Activated effector memory CD4-positive, alpha-beta T cell treated with Interleukin-2 at 50 U/mL for 16 hours (primary cell): ENCODE results near the gene GCHFR.

Experiments
- DNase-seq: peaks from one replicate; pipeline ENCODE4 v3.0.0-alpha.2; 2020

GCHFR gene

GRCh38 chr15:40754883-40755811 lies 8.7 kb upstream of the GCHFR start, which contains the start of gene RMDN3:
Gene RMDN3 (minus strand): TSS chr15:40755254. CDS start chr15:40754783, 471 bp downstream.
- peak; percentile 89 for DNase-seq

- no peak for DNase-seq
These were observed 8.1 kb upstream of the GCHFR start for GRCh38 chr15:40755812-40756208.

GRCh38 chr15:40756938-40757337 lies 6.9 kb upstream of the GCHFR start:
- no peak for DNase-seq

GRCh38 chr15:40759961-40760360 lies 3.9 kb upstream of the GCHFR start:
- no peak for DNase-seq

DNA sequence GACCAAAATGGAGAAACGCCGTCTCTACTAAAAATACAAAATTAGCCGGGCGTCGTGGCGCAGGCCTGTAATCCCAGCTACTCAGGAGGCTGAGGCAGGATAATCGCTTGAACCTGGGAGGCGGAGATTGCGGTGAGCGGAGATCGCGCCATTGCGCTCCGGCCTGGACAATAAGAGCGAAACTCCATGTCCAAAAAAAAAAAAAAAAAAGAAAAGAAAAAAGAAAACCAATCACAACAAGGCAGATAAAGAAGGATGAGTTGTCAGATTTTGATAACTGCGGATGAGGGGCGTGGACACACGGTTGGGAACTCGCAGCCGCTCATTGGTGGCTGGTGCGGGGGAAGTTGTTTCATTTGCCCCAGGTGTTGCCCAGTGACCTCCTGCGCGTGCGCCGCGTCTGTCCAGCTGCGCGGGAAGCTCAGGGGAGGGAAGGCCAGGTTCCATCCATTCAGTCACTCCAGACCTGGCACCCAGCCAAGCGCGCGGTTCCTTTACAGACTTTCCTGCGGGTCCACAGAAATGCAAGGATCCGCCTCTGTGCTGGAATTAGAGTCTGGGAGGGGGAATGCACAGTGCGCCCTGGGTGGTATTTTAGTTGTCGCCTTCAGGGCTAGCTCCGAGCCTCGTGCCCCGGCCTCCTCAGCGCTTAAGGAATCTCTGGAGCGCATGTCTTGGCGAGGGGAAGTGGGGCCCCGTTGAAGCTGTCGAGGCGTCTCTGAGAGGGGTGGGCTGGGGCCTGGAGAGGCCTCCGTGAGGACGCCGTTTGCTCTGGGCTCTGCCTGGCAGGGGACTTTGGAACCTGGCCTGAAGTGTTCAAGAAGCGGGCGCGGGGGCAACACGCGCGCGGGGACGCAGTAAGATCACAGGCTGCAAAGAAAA lies 708 bp upstream of the GCHFR start:
- DNase-seq = no peak

- DNase-seq = no peak
These were observed 798 bp downstream of the GCHFR start for GRCh38 chr15:40764629-40765103.

DNA sequence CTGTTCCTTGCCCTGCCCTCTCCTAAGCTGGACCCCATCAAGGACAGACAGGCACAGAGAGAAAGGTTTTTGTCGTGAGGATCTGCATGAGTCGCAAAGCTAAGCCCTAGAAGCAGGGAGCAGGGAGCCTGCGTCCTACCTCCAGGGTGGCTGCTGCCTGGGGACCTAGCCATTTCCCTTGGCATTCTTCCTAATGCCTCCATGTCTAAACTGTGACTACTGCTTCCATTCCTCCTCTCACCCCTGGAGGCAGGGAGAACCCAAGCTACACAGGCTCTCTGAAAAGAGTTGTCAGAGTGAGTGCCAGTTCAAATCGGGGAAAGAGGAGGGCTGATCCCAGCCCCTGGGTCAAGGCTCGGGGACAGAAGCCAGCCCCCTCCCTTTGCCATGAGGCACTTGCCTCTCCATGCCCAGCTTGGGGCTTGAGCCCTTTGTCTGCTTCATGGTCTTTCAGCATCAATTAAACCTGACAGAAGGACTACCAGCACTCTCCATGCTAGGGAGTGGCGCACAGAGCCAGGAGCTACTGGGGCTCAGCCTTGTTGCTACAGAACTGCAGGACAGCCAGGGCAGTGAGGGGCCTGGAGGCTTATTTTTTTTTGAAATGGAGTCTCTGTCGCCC lies 2.4 kb downstream of the GCHFR start:
- DNase-seq = no peak

DNA sequence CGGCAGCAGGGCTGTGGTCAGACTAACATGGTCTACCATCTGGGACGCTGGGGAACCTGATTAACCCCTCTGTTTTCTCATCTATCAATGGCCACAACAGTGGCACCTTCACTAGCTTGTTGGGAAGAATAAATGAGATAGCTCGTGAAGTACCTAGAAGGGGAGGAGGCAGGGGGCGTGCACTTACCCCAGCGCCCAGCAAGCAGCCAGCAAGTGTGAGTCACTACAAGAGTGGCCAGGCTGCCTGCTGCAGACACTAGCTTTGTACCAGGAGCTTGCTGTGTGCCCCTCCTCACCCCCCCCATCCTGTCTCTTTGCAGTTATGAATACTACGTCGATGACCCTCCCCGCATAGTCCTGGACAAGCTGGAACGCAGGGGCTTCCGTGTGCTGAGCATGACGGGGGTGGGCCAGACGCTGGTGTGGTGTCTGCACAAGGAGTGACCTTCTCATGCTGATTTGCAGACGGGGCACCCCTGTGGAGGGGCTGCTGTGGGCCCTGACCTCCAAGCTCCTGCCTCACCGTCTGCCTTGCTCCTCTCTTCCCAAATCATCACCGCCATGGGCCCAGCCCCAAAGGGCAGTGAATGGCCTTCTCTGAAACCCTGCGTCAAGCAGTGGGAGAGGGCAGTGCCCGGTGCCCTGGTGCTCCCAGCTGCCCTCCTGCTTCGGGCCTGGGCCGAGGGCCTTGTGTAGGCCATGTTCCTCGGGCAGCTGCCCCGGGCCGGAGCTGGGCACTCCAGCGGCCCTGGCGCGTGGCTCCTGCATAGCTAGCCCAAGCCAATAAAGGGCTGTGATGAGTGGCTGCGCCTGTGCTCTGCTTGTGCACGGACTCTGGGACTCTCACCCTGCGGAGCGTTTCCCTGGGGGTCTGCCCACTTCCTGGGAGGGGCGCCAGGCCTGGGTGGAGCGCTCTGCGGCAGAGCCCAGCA lies 3.3 kb downstream of the GCHFR start:
- DNase-seq = no peak

DNA sequence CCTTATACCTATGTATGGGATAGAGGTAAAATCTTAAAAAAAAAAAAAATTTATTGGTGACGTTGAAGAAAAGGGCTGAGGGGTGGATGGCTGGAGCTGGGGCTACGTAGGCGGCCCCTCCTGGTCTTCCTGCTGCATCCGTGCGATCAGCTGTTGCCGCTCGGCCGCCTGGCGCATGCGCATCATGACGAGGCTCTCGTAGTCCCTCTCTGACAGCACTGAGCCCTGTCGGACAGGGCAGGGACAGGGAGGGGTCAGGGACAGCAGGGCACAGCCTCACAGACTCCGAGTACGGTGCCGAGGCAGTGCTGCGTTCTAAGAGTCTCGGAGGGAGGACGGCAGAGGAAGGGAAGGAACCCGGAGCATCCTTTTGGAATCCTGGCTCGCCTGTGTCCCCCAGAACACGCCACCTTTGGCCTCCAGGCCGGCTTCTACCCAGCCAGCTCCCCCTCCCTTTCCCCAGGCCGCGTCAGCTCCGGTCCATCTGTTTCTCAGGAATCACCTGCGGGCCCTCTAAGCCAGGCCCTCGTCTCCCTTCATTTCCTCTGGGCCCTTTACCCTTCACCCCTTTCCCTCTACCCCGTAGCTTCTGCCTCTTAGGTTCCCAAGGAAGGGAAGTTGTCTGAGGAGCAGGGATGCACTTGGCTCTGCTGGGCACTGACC lies 4.1 kb downstream of the GCHFR start:
- DNase-seq = no peak

- no peak for DNase-seq
These were observed 4.8 kb downstream of the GCHFR start for GRCh38 chr15:40768521-40769273.

DNA sequence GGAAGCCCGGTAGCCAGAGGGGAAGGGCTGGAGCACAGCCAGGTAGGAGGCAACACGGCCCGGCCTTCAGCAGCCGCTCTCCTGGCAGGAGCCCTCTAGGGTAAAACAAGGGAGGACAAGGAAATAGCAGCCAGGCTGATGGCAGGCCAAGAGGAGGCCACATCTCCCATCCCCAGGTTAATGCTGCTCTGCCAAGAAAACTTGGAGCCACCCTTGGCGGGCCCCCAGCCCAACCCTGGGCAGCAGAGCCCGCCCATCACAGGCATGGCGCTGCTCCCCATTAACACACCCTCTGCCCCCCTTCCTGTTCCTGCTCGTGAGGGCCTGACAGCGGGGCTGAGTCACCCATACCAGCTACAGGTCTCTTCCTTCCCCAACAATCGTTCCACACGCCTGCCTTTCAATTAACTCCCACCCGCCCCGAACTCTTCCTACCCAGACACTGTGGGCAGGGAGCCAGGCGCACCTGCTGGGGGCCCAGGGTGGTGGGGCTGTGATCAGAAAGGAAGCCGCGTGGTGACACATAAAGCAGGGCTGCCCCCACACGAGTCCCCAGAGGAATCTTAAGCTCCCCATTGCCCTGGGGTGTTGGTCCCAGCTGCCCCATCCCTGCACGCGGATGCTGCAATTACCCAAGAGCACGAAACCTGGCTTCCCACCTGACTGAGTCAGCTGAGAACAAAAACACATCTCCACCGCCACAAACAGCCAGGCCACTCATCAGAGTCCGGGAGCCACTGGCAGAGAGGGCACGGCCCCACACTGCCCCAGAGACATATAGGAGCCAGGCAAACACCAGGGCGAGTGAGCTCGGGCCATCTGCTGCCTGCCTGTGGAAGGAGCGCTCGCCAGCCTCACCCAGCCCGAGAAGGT lies 5.6 kb downstream of the GCHFR start, which contains the start of gene C15orf62:
Gene C15orf62 (plus strand): TSS at position 707 of the 873 bp plus-strand sequence. CDS start 516 bp downstream, outside the sequence.
- no peak for DNase-seq

- DNase-seq = no peak
These were observed 6.4 kb downstream of the GCHFR start for GRCh38 chr15:40770147-40770721.

DNA sequence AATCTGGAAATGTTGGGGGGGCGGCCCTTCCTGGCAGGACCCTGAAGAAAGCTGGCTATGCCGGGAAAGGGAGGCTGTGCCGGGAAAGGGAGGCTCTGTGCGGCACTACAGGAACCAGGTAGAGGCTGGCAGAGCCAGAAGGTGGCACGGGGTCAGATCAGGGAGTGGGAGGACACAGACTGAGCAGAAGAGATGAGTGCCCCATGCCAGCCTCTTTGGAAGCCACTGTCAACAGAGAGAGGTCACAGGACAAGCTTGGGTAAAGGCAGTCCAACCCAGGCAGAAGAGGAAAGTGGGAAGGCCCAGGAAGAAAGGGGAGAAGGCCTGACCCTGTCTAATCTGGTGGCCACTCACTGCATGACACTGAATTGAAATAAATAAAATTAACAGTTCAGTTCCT lies 7.4 kb downstream of the GCHFR start:
- DNase-seq = no peak

GRCh38 chr15:40772014-40772413 lies 8.1 kb downstream of the GCHFR start:
- no peak for DNase-seq

- no peak for DNase-seq
These were observed 9.6 kb downstream of the GCHFR start for GRCh38 chr15:40773496-40773895.

- DNase-seq = no peak
These were observed 10.0 kb downstream of the GCHFR start for GRCh38 chr15:40773902-40774301.

GRCh38 chr15:40775007-40775406 lies 11.1 kb downstream of the GCHFR start:
- DNase-seq = no peak

DNA sequence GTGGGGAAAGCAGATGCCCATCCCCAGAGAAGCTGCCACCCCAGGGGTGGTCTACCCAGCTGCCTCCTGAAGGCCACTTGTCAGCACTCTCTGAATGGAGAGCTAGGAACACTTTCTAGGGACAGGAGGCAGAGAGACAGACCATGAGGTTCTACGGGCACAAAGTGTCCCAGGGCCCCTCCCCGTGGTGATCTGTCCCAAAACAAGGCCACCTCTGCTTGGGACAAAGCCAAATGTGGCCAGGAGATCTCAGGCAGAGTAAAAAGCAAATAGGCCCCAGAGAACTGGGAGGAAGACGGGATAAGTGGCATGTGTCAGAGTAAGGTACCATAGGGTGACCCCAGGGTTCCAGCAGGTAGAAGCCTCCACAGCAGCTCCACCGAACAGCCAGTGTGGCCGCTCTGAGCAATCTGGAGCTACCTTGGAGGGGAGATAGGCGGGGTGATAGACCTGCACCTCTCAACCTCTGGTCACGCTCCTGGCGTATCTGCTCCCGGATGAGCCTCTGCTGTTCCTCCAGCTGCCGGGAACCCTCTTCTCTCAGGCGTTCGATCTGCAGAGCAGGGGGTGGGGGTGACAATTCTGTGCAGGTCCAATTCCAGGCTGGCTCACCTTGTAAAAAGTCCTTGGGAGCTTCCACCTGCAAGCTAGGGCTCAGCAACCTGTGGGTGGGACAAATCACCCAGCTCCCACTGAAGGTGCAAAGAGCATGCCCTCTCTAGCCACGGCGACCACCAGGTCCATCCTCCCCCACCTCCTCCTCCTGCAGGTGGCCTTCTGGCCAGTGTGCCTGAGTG lies 12.1 kb downstream of the GCHFR start:
- no peak for DNase-seq
